Measurements from ENCODE around the gene BTBD3. TPM values are rescaled to one million over a fixed set of nuclear protein-coding genes. Genes with fewer than 3 reads are reported as not detected.
A peak's percentile ranks its signal among the peaks of the same experiment; 100 is the strongest.

BTBD3 gene
- total and polyA plus RNA-seq, 4 donors = 3.0 to 13.1 (median 8.4) TPM

DNA sequence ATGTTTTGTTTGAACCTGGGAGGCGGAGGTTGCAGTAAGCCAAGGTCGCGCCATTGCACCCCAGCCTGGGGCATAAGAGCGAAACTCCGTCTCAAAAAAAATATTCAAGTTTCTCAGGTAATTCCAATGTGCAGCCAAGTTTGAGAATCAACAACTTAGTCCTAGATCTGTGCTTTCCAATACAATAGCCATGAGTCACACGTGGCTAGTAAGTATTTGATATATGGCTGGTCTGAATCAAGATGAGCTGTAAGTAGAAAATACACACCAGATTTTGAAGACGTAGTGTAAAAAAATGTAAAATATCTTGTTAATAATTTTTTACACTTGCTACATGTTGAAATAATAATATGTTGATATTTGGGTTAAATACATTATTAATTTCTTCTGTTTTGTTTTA, 35.0 kb upstream of the BTBD3 start:
- TF ChIP-seq RAD21 (IDR thresholded peaks at IDR 0.05) (no peak), NR2F2 (IDR thresholded peaks at IDR 0.05) (no peak)
- Histone ChIP-seq H3K27me3 (ENCODE audit: control insufficient read depth in 4 of 4, insufficient read depth in 4 of 4, low read length in 3 of 4) (peaks cover 0 to 7% (median 0%) of the 10 kb centered on the region in 4 donors), H3K9me3 (ENCODE audit: control insufficient read depth in 4 of 4, low read length in 3 of 4) (peaks cover 0 to 3% (median 0%) of the 10 kb centered on the region in 4 donors), H3K27ac (ENCODE audit: low read depth in 1 of 2, low read length in 2 of 2) (no peak overlapping the region), H3K4me3 (ENCODE audit: low read depth in 1 of 3, low read length in 3 of 3) (no peak overlapping the region), H3K36me3 (ENCODE audit: control insufficient read depth in 4 of 4, insufficient read depth in 3 of 4, low read depth in 1 of 4, low read length in 3 of 4) (no peaks in the 10 kb centered on the region), H3K4me1 (ENCODE audit: control insufficient read depth in 4 of 4, insufficient read depth in 4 of 4, low read length in 3 of 4) (no peaks in the 10 kb centered on the region), H3K9ac (ENCODE audit: low read depth in 1 of 2, low read length in 2 of 2) (no peak overlapping the region)
- WGBS = 81% methylated on average over 7 of the region's 7 CpGs
- no peak for DNase-seq (ENCODE audit: low spot score)

DNA sequence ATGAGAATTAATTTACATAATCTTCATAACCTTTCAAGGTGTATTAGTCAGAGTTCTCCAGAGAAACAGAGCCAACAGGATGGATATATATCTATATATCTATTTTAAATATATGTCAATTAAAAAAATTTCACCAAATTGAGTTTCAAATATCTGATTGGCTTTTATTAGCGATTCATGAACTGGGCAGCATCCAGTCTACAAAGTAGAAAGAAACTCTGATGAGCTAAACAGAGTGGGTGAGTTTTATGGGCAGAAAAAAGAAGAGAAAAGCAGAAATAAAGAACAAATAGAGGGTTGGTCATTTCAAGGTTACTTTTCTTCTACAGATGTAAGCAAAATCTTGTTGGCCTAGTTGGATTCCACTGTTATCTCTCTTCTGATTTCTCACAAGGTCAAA, 29.0 kb upstream of the BTBD3 start:
- Histone ChIP-seq H3K27me3 (ENCODE audit: control insufficient read depth in 4 of 4, insufficient read depth in 4 of 4, low read length in 3 of 4) (no peaks in the 10 kb centered on the region), H3K27ac (ENCODE audit: low read depth in 1 of 2, low read length in 2 of 2) (no peak overlapping the region), H3K9ac (ENCODE audit: low read depth in 1 of 2, low read length in 2 of 2) (no peak overlapping the region), H3K4me1 (ENCODE audit: control insufficient read depth in 4 of 4, insufficient read depth in 4 of 4, low read length in 3 of 4) (peaks cover 0 to 18% (median 11%) of the 10 kb centered on the region in 4 donors), H3K36me3 (ENCODE audit: control insufficient read depth in 4 of 4, insufficient read depth in 3 of 4, low read depth in 1 of 4, low read length in 3 of 4) (no peaks in the 10 kb centered on the region), H3K9me3 (ENCODE audit: control insufficient read depth in 4 of 4, low read length in 3 of 4) (no peaks in the 10 kb centered on the region), H3K4me3 (ENCODE audit: low read depth in 1 of 3, low read length in 3 of 3) (no peak overlapping the region)
- TF ChIP-seq FOXA1 (IDR thresholded peaks at IDR 0.05) = no peak
- TF ChIP-seq, protein P1, sequence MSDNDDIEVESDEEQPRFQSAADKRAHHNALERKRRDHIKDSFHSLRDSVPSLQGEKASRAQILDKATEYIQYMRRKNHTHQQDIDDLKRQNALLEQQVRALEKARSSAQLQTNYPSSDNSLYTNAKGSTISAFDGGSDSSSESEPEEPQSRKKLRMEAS (IDR thresholded peaks at IDR 0.05) = no peak
- WGBS = 57% methylated on average over 1 of the region's 1 CpG
- DNase-seq (ENCODE audit: low spot score) = no peak

DNA sequence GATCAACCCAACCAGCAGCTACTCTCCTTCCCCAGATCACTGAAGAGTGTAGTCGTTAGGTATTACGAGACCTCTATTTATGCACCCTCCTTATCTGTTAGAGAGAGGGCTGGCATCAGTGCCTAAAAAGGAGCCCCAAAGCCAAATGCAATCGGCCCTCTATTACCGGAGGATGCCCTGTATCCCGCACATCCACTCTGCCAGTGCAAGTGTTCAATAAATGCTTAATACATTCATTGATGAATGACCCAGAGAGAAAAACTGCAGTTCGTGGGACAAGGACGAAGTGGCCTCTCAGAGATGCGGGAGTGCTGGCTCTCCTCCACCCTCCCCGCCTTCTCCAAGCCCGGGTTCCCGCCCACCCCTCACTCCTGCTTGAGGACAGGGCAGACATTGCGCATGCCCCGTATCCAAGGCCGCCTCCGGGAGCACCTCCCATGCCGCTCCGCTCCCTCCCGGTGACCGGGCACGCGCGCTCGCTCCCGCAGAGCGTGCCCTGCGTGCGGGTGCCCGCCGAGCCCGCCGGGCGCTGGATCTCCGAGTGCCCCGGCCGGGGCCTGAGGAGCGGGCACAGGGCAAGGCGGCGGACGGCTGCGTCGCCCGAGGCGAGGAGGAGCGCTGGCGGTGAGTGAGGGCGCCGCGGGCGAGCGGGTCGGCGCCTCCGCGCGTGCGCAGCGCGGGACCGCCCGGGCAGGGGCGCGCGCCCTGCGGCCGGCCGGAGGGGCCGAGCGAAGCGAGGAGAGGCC, 27.2 kb upstream of the BTBD3 start:
- Histone ChIP-seq H3K36me3 (ENCODE audit: control insufficient read depth in 4 of 4, insufficient read depth in 3 of 4, low read depth in 1 of 4, low read length in 3 of 4) (no peaks in the 10 kb centered on the region), H3K4me3 (ENCODE audit: low read depth in 1 of 3, low read length in 3 of 3) (peak overlapping the region; percentile 79 to 98 (median 84)), H3K27ac (ENCODE audit: low read depth in 1 of 2, low read length in 2 of 2) (peak overlapping the region; percentile 78 to 88), H3K4me1 (ENCODE audit: control insufficient read depth in 4 of 4, insufficient read depth in 4 of 4, low read length in 3 of 4) (peaks cover 0 to 18% (median 11%) of the 10 kb centered on the region in 4 donors), H3K27me3 (ENCODE audit: control insufficient read depth in 4 of 4, insufficient read depth in 4 of 4, low read length in 3 of 4) (no peaks in the 10 kb centered on the region), H3K9ac (ENCODE audit: low read depth in 1 of 2, low read length in 2 of 2) (no peak overlapping the region), H3K9me3 (ENCODE audit: control insufficient read depth in 4 of 4, low read length in 3 of 4) (no peaks in the 10 kb centered on the region)
- 1% methylated on average over 69 of the region's 69 CpGs for WGBS
- TF ChIP-seq RXRA (IDR thresholded peaks at IDR 0.05) (no peak), HNF4A (conservative IDR thresholded peaks at IDR 0.05) (no peak), FOXA2 (IDR thresholded peaks at IDR 0.05) (no peak), JUND (IDR thresholded peaks at IDR 0.05) (no peak), FOXA1 (IDR thresholded peaks at IDR 0.05) (no peak), GABPA (IDR thresholded peaks at IDR 0.05 in 1 of 2, conservative IDR thresholded peaks at IDR 0.05 in 1 of 2) (no peak), TAF1 (conservative IDR thresholded peaks at IDR 0.05) (no peak), HNF4G (IDR thresholded peaks at IDR 0.05) (no peak), EGR1 (IDR thresholded peaks at IDR 0.05; ENCODE audit: low read depth in 2 of 2) (no peak), NR2F2 (IDR thresholded peaks at IDR 0.05) (no peak)
- TF ChIP-seq, protein P2, sequence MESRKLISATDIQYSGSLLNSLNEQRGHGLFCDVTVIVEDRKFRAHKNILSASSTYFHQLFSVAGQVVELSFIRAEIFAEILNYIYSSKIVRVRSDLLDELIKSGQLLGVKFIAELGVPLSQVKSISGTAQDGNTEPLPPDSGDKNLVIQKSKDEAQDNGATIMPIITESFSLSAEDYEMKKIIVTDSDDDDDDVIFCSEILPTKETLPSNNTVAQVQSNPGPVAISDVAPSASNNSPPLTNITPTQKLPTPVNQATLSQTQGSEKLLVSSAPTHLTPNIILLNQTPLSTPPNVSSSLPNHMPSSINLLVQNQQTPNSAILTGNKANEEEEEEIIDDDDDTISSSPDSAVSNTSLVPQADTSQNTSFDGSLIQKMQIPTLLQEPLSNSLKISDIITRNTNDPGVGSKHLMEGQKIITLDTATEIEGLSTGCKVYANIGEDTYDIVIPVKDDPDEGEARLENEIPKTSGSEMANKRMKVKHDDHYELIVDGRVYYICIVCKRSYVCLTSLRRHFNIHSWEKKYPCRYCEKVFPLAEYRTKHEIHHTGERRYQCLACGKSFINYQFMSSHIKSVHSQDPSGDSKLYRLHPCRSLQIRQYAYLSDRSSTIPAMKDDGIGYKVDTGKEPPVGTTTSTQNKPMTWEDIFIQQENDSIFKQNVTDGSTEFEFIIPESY (IDR thresholded peaks at IDR 0.05) = no peak
- TF ChIP-seq, protein P3, sequence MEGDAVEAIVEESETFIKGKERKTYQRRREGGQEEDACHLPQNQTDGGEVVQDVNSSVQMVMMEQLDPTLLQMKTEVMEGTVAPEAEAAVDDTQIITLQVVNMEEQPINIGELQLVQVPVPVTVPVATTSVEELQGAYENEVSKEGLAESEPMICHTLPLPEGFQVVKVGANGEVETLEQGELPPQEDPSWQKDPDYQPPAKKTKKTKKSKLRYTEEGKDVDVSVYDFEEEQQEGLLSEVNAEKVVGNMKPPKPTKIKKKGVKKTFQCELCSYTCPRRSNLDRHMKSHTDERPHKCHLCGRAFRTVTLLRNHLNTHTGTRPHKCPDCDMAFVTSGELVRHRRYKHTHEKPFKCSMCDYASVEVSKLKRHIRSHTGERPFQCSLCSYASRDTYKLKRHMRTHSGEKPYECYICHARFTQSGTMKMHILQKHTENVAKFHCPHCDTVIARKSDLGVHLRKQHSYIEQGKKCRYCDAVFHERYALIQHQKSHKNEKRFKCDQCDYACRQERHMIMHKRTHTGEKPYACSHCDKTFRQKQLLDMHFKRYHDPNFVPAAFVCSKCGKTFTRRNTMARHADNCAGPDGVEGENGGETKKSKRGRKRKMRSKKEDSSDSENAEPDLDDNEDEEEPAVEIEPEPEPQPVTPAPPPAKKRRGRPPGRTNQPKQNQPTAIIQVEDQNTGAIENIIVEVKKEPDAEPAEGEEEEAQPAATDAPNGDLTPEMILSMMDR (IDR thresholded peaks at IDR 0.05; ENCODE audit: low read depth, low read length, missing input control) = no peak
- TF ChIP-seq, protein P1 (IDR thresholded peaks at IDR 0.05) = no peak
- TF ChIP-seq, protein P4, sequence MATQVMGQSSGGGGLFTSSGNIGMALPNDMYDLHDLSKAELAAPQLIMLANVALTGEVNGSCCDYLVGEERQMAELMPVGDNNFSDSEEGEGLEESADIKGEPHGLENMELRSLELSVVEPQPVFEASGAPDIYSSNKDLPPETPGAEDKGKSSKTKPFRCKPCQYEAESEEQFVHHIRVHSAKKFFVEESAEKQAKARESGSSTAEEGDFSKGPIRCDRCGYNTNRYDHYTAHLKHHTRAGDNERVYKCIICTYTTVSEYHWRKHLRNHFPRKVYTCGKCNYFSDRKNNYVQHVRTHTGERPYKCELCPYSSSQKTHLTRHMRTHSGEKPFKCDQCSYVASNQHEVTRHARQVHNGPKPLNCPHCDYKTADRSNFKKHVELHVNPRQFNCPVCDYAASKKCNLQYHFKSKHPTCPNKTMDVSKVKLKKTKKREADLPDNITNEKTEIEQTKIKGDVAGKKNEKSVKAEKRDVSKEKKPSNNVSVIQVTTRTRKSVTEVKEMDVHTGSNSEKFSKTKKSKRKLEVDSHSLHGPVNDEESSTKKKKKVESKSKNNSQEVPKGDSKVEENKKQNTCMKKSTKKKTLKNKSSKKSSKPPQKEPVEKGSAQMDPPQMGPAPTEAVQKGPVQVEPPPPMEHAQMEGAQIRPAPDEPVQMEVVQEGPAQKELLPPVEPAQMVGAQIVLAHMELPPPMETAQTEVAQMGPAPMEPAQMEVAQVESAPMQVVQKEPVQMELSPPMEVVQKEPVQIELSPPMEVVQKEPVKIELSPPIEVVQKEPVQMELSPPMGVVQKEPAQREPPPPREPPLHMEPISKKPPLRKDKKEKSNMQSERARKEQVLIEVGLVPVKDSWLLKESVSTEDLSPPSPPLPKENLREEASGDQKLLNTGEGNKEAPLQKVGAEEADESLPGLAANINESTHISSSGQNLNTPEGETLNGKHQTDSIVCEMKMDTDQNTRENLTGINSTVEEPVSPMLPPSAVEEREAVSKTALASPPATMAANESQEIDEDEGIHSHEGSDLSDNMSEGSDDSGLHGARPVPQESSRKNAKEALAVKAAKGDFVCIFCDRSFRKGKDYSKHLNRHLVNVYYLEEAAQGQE (IDR thresholded peaks at IDR 0.05) = no peak
- TF ChIP-seq, protein P5, sequence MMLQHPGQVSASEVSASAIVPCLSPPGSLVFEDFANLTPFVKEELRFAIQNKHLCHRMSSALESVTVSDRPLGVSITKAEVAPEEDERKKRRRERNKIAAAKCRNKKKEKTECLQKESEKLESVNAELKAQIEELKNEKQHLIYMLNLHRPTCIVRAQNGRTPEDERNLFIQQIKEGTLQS (IDR thresholded peaks at IDR 0.05) = no peak
- DNase-seq (ENCODE audit: low spot score) = peak; percentile 80

All from liver (tissue), 9 donors.